Uterus (tissue), 4 donors: ENCODE measurements around the gene IQCH. TPM values are rescaled to one million over a fixed set of nuclear protein-coding genes. Genes with fewer than 3 reads are reported as not detected.
A peak's percentile ranks its signal among the peaks of the same experiment; 100 is the strongest.

Experiments used
- DNase-seq, 2 donors: peaks; one replicate each; pipeline ENCODE4 v3.0.0-alpha.2; 2019 to 2020
- H3K27ac ChIP-seq, 2 donors: fragments of 200-600 bp; sonication (generic); 1 replicate in 1 of 2; 2 replicates in 1 of 2; pipeline ENCODE4 v1.5.1; 2016 to 2018
- H3K27me3 ChIP-seq, 2 donors: fragments of 200-600 bp; sonication (generic); one replicate each; pipeline ENCODE4 v1.5.1; 2018 to 2019; ENCODE audit warnings: control low read depth in 1 of 2
- H3K36me3 ChIP-seq, 2 donors: fragments of 200-600 bp; sonication (generic); one replicate each; pipeline ENCODE4 v1.5.1; 2019; ENCODE audit warnings: control low read depth in 1 of 2
- H3K4me1 ChIP-seq, 2 donors: fragments of 200-600 bp; sonication (generic); one replicate each; pipeline ENCODE4 v1.5.1; 2018 to 2019; ENCODE audit warnings: control low read depth in 1 of 2
- H3K4me3 ChIP-seq, 2 donors: fragments of 200-600 bp; sonication (generic); 1 replicate in 1 of 2; 2 replicates in 1 of 2; pipeline ENCODE4 v1.5.1; 2018 to 2019; ENCODE audit warnings: mild to moderate bottlenecking in 1 of 2
- H3K9me3 ChIP-seq, 2 donors: fragments of 200-600 bp; sonication (generic); one replicate each; pipeline ENCODE4 v1.5.1; 2019; ENCODE audit warnings: control low read depth in 1 of 2
- CTCF ChIP-seq, 4 experiments: fragments of 200-600 bp in 2 of 4; fragments of 450-650 bp in 2 of 4; sonication (generic) in 2 of 4; IDR thresholded peaks; one replicate each; pipeline ENCODE4 v1.5.1; 2016 to 2019; ENCODE audit warnings: antibody characterized with exemption in 4 of 4, mild to moderate bottlenecking in 2 of 4, moderate library complexity in 1 of 4
- POLR2A ChIP-seq, 2 donors: fragments of 450-650 bp; IDR thresholded peaks; one replicate each; pipeline ENCODE4 v1.6.1; 2016; ENCODE audit warnings: antibody characterized with exemption in 2 of 2, mild to moderate bottlenecking in 1 of 2, moderate library complexity in 1 of 2
- intact Hi-C: fragments of 100-400 bp; cut with DNase I; formaldehyde crosslinking; loops from one replicate; pipeline ENCODE4 v1.15.1; 2023; ENCODE audit warnings: low total_unique reads
- total RNA-seq, 4 donors: library from RNA; depleted of rRNA in 3 of 4; stranded (reverse); fragments of >200 nt in 3 of 4; gene quantifications; one replicate each; pipeline versions ENCODE4 v1.1.0 to v1.2.4, GENCODE V29; 2014 to 2023
- donor health status: DM: yes; HTN: yes; CAD: no.

Gene IQCH
- total RNA-seq, 4 donors from 2014 or later, result 0.26 to 3.0 (median 1.7) TPM

- no peak for TF ChIP-seq CTCF (IDR thresholded peaks at IDR 0.05)
- no peak for TF ChIP-seq POLR2A (IDR thresholded peaks at IDR 0.05)
- no peak for DNase-seq
- intact Hi-C loops, result no loop called here
- Histone ChIP-seq H3K9me3 (no peaks in the 10 kb centered on the region), H3K27me3 (no peaks in the 10 kb centered on the region), H3K27ac (peak overlapping the region; percentile 81 to 87), H3K4me1 (peaks cover 0 to 8% of the 10 kb centered on the region in 2 donors), H3K36me3 (no peaks in the 10 kb centered on the region), H3K4me3 (peak overlapping the region; percentile 80 to 82)
These were observed 288.7 kb downstream of the IQCH start for GRCh38 chr15:67543348-67543718.

- Histone ChIP-seq H3K36me3 (no peaks in the 10 kb centered on the region), H3K4me1 (peaks cover 0 to 8% of the 10 kb centered on the region in 2 donors), H3K27me3 (no peaks in the 10 kb centered on the region), H3K4me3 (no peak overlapping the region), H3K27ac (no peak overlapping the region), H3K9me3 (no peaks in the 10 kb centered on the region)
- intact Hi-C loops, result no loop called here
- TF ChIP-seq POLR2A (IDR thresholded peaks at IDR 0.05), result no peak
- TF ChIP-seq CTCF (IDR thresholded peaks at IDR 0.05), result no peak
- no peak for DNase-seq
These were observed 289.9 kb downstream of the IQCH start for GRCh38 chr15:67544475-67544874.

GRCh38 chr15:67545864-67546263 is 291.3 kb downstream of the IQCH start:
- DNase-seq, result no peak
- H3K36me3 ChIP-seq, result no peaks in the 10 kb centered on the region
- TF ChIP-seq POLR2A (IDR thresholded peaks at IDR 0.05) (no peak), CTCF (IDR thresholded peaks at IDR 0.05) (no peak)
- no peak overlapping the region for H3K4me3 ChIP-seq
- H3K4me1 ChIP-seq, result peaks cover 0 to 8% of the 10 kb centered on the region in 2 donors
- no peaks in the 10 kb centered on the region for H3K27me3 ChIP-seq
- H3K27ac ChIP-seq, result no peak overlapping the region
- intact Hi-C loops, result no loop called here
- H3K9me3 ChIP-seq, result no peaks in the 10 kb centered on the region

GRCh38 chr15:67547064-67547463 is 292.5 kb downstream of the IQCH start:
- Histone ChIP-seq H3K4me1 (peaks cover 0 to 8% of the 10 kb centered on the region in 2 donors), H3K9me3 (no peaks in the 10 kb centered on the region), H3K36me3 (no peaks in the 10 kb centered on the region), H3K27me3 (no peaks in the 10 kb centered on the region), H3K27ac (no peak overlapping the region), H3K4me3 (no peak overlapping the region)
- DNase-seq, result no peak
- TF ChIP-seq CTCF (IDR thresholded peaks at IDR 0.05), result no peak
- no peak for TF ChIP-seq POLR2A (IDR thresholded peaks at IDR 0.05)
- intact Hi-C loops, result no loop called here

GRCh38 chr15:67547836-67548235 is 293.2 kb downstream of the IQCH start:
- TF ChIP-seq CTCF (IDR thresholded peaks at IDR 0.05) (no peak), POLR2A (IDR thresholded peaks at IDR 0.05) (no peak)
- intact Hi-C loops, result no loop called here
- DNase-seq, result no peak
- Histone ChIP-seq H3K27me3 (no peaks in the 10 kb centered on the region), H3K36me3 (no peaks in the 10 kb centered on the region), H3K9me3 (no peaks in the 10 kb centered on the region), H3K27ac (no peak overlapping the region), H3K4me1 (peaks cover 0 to 8% of the 10 kb centered on the region in 2 donors), H3K4me3 (no peak overlapping the region)
